Subcutaneous adipose tissue (tissue), 4 donors: ENCODE results near the gene BASP1. TPM values are rescaled to one million over a fixed set of nuclear protein-coding genes. Genes with fewer than 3 reads are reported as not detected.

ENCODE experiments used
- CTCF ChIP-seq: fragments of 450-650 bp; IDR thresholded peaks from one replicate; pipeline ENCODE4 v1.5.1; 2016; ENCODE audit warnings: low read depth, mild to moderate bottlenecking, control low read depth, antibody characterized with exemption, moderate library complexity
- total RNA-seq, 4 donors: library from RNA; depleted of rRNA; stranded (reverse); fragments of >200 nt; gene quantifications; one replicate each; pipeline ENCODE4 v1.1.0, GENCODE V29; 2016

The BASP1 gene
- total RNA-seq, 4 donors from 2014 or later: 15.3 to 80.7 (median 33.5) TPM

- TF ChIP-seq CTCF: no peak
These were observed 36.3 kb upstream of the BASP1 start for GRCh38 chr5:17180864-17181723.

GRCh38 chr5:17182494-17182893, 34.9 kb upstream of the BASP1 start:
- TF ChIP-seq CTCF: no peak

GRCh38 chr5:17182981-17183380, 34.5 kb upstream of the BASP1 start:
- no peak for TF ChIP-seq CTCF

GRCh38 chr5:17183831-17184230, 33.6 kb upstream of the BASP1 start:
- TF ChIP-seq CTCF: no peak

- no peak for TF ChIP-seq CTCF
These were observed 32.8 kb upstream of the BASP1 start for GRCh38 chr5:17184588-17184987.

- TF ChIP-seq CTCF: no peak
These were observed 32.1 kb upstream of the BASP1 start for GRCh38 chr5:17185349-17185748.

- TF ChIP-seq CTCF: no peak
These were observed 31.7 kb upstream of the BASP1 start for GRCh38 chr5:17185773-17186172.
